Stimulated activated CD4-positive, alpha-beta T cell treated with anti-CD3 and anti-CD28 coated beads, Interleukin-4, amount 100 ng/mL, for 48 hours (primary cell): ENCODE data around the gene CPT1C.

Source experiments
- DNase-seq, 2 donors: peaks; one replicate each; pipeline ENCODE4 v3.0.0-alpha.2; 2020; ENCODE audit warnings: low read depth in 2 of 2

The CPT1C gene

GRCh38 chr19:49690656-49691242 is at the start of gene CPT1C:
Gene CPT1C (plus strand): TSS chr19:49691116. CDS start chr19:49692253, 1,137 bp downstream.
- peak; percentile 62 to 63 for DNase-seq

DNA sequence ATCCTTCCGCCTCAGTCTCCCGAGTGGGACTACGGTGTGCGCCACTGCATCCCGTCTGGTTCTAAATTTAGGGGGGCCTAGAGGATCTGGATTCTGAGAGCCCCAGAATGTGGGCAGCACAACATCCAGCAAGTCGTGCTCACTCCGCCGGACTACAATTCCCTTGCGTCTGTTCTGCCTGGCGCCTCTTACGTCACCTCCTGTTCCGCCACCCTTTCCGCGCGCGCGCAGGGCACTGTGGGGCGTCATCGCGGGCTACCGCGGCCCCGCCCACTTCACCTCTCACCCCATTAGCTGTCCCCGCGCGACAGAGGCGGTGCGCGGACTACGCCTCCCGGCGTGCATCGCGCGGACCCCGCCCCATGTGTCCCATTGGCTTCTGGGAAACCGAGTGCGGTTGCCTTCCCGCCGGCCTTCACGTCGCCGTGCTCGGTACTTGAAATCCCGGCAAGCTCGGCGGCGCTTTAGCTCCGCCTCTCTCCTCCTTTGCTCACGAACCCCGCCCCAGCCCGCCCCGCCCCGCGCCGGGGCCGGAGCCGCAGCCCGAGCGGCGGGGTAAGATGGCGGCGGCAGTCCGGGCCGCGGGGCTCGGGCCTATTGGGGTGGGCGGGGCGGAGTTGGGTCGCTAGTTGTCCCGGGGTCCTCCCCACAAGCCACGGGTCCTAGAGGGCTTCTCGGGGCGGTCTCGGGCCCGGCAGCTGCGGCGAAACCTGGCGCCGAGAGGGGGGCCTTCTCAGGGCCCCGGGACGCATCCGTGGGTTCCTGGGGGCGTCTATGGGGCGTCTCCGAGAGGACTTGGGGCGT is 49.0 kb upstream of the CPT1C start, which contains the start of gene SCAF1:
Gene SCAF1, plus strand, starts transcription at position 522 of the 804 bp plus-strand sequence. CDS start 2,818 bp downstream, outside the sequence.
- DNase-seq, result peak; percentile 97 to 99

- no peak for DNase-seq
Measured at GRCh38 chr19:49642492-49643035, 48.4 kb upstream of the CPT1C start.

DNA sequence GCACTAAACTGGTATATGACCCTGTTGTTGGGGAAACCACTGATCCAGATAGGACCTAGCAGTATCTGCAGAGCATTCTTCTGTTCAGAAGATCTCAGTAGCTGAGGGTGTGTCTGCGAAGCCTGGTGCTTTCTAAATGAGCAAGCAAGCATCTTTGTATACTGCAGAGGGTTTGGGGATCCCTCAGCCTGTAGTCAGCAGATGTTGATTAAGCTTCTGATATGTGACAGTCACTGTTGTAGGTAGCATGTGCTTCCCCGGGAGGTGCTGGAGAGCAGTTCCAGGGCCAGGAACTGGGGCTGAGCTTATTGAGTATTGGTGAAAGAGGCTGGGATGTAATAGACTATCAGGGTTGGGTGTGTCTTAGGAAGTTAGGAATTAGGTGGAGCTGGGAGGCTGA is 47.5 kb upstream of the CPT1C start:
- DNase-seq, result no peak

GRCh38 chr19:49645592-49645991 is 45.3 kb upstream of the CPT1C start:
- DNase-seq, result no peak

GRCh38 chr19:49645995-49646394 is 44.9 kb upstream of the CPT1C start:
- DNase-seq, result no peak

DNA sequence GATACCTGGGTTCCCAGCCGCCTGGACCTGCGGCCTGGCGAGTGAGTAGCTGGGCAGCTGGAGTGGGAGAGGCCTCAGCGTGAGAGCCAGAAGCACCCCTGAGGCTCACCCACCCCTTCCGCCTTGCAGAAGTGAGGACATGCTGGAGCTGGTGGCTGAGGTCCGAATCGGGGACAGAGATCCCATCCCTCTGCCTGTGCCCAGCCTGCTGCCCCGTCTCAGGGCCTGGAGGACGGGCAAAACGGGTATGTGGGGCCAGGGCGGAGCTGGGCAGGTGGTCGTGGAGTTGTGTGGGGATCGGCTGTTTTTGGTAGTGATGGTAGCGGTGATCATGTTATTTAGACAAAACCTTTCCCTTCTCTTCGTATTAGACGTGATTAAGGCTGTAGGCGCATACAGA is 44.3 kb upstream of the CPT1C start:
- DNase-seq, result no peak

DNA sequence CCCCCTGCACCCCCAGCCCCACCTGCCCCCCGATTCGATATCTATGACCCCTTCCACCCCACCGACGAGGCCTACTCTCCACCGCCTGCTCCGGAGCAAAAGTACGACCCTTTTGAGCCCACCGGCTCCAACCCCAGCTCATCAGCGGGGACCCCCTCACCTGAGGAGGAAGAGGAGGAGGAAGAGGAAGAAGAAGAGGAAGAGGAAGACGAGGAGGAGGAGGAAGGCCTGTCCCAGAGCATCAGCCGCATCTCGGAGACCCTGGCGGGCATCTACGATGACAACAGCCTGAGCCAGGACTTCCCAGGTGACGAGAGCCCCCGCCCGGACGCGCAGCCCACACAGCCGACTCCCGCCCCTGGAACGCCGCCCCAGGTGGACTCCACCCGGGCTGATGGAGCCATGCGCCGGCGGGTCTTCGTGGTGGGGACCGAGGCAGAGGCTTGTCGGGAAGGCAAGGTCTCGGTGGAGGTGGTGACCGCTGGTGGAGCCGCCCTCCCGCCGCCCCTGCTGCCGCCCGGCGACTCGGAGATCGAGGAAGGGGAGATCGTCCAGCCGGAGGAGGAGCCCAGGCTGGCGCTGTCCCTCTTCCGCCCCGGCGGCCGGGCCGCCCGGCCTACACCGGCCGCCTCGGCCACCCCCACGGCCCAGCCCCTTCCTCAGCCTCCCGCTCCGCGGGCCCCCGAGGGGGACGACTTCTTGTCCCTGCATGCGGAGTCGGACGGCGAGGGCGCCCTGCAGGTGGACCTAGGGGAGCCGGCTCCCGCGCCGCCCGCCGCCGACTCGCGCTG is 39.7 kb upstream of the CPT1C start:
- DNase-seq, result no peak

- DNase-seq, result no peak
Measured at GRCh38 chr19:49651820-49652550, 38.9 kb upstream of the CPT1C start.

DNA sequence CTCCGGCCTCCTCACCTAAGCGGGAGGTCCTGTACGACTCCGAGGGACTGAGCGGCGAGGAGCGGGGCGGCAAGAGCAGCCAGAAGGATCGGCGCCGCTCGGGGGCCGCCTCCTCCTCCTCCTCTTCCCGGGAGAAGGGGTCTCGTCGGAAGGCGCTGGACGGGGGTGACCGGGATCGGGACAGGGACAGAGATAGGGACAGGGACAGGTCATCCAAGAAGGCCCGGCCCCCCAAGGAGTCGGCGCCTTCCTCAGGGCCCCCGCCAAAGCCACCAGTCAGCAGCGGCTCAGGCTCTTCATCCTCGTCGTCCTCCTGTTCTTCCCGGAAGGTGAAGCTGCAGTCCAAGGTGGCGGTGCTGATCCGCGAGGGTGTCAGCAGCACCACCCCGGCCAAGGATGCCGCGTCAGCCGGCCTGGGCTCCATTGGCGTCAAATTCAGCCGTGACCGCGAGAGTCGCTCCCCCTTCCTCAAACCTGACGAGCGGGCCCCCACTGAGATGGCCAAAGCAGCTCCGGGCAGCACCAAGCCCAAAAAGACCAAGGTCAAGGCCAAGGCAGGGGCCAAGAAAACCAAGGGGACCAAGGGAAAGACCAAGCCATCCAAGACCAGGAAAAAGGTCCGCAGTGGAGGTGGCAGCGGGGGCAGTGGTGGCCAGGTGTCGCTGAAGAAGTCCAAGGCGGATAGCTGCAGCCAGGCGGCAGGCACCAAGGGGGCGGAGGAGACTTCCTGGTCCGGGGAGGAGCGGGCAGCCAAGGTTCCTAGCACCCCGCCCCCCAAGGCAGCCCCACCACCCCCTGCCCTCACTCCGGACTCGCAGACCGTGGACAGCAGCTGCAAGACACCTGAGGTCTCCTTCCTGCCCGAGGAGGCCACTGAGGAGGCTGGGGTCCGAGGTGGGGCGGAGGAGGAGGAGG is 38.1 kb upstream of the CPT1C start:
- DNase-seq, result no peak

- DNase-seq, result no peak
Measured at GRCh38 chr19:49653466-49653806, 37.5 kb upstream of the CPT1C start.

- DNase-seq, result no peak
Measured at GRCh38 chr19:49654581-49654980, 36.3 kb upstream of the CPT1C start.

GRCh38 chr19:49655570-49656455 is 35.1 kb upstream of the CPT1C start:
- DNase-seq, result no peak

DNA sequence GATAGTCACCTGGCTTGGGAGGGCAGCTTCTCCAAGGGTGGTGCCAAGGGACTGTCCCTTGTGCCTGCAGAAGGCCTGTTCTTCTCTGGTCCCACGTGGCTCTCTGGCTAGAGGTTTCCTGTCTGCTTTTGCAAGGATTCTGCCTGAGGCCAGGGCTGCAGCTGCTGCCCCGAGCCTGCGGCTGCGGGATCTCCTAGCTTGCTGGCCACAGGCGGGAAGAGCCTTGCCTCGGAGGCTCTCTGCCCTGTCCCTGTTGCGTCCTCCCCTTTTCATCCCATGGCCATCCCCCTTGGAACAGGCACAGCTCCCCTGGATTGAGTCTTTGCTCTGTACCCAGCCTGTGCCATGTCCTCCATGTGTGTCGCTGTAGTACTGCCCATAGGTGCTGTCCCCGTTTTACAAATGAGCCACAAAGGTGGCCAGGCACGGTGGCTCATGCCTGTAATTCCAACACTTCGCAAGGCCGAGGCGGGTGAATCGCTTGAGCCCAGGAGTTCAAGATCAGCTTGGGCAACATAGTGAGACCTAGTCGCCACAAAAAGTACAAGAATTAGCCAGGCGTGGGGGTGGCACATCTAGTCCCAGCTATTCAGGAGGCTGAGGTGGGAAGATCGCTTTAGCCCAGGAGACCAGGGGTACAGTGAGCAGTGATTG is 34.3 kb upstream of the CPT1C start:
- DNase-seq, result no peak

DNA sequence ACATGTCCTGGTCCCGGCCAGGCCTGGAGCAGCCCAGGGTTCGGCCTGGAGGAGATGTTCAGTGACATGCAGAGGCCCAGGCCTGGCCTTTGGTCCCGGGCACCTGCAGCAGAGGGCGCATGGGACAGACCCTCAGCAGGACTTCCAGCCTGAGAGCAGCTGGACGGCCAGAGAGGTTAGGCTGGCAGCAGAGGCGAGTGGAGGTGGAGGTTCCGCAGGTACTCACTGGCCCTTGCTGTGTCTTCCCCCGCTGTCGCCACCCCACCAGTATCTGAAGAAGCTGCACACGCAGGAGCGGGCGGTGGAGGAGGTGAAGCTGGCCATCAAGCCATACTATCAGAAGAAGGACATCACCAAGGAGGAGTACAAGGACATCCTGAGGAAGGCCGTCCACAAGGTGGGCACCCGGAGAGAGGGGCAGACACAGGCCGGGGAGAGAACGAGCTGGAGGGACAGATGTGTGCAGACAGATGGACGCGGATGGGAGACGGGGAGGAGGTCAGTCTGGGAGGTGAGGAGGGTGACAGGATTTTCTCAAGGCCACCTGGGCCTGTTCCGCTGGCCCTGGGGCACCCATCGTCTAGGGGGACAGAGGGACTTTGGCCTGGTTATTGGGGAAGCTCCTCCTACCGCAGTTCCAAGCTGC is 33.3 kb upstream of the CPT1C start:
- no peak for DNase-seq

GRCh38 chr19:49658139-49658517 is 32.8 kb upstream of the CPT1C start:
- DNase-seq, result no peak

GRCh38 chr19:49658566-49659442 is 32.1 kb upstream of the CPT1C start:
- DNase-seq, result no peak
